Measurements from ENCODE around the gene RNU6-9.
"Not testable (repeated sequence)": the region's sequence is repeated elsewhere in the genome, so short reads cannot be mapped to it uniquely, and the experiment has no call there.

RNU6-9 gene

DNA sequence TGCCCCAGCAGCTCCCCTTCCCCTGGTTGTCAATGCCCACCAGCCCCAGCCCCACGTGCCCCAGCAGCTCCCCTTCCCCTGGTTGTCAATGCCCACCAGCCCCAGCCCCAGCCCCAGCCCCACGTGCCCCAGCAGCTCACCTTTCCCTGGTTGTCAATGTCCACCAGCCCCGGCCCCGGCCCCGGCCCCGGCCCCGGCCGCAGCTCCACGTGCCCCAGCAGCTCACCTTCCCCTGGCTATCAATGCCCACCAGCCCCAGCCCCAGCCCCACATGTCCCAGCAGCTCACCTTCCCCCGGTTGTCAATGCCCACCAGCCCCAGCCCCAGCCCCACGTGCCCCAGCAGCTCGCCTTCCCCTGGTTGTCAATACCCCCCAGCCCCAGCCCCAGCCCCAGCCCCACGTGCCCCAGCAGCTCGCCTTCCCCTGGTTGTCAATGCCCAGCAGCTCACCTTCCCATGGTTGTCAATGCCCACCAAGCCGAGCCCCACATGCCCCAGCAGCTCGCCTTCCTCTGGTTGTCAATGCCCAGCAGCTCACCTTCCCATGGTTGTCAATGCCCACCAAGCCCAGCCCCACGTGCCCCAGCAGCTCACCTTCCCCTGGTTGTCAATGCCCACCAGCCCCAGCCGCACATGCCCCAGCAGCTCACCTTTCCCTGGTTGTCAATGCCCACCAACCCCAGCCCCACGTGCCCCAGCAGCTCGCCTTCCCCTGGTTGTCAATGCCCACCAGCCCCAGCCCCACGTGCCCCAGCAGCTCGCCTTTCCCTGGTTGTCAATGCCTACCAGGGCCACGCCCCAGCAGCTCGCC, 14.3 kb upstream of the RNU6-9 start:
- not testable (repeated sequence) for DNase-seq

DNA sequence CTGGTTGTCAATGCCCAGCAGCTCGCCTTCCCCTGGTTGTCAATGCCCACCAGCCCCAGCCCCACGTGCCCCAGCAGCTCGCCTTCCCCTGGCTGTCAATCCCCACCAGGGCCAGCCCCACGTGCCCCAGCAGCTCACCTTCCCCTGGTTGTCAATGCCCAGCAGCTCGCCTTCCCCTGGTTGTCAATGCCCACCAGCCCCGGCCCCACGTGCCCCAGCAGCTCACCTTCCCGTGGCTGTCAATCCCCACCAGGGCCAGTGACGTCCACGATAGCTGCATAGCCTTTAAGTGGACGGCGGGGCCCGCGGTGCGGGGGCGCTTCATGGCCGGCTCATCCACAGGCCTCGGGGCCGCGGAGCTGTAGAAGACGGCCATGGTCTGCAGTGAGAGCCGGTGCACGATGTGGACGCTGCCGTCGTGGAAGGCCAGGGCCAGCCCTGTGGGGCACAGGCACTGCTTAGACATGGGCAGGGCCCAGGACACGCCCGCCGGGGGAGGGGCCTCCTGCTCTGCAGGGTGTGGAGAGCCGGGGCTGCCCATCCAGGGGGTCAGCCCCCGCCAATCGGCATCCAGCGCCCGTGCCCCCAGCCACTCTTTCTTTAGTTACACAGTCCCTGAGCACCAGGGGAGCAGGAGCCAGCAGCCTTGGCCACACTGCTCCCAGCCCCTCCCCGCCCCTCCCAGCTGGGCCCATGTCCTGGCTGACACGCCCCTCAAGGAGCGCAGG, 13.4 kb upstream of the RNU6-9 start:
- no peak for DNase-seq

DNA sequence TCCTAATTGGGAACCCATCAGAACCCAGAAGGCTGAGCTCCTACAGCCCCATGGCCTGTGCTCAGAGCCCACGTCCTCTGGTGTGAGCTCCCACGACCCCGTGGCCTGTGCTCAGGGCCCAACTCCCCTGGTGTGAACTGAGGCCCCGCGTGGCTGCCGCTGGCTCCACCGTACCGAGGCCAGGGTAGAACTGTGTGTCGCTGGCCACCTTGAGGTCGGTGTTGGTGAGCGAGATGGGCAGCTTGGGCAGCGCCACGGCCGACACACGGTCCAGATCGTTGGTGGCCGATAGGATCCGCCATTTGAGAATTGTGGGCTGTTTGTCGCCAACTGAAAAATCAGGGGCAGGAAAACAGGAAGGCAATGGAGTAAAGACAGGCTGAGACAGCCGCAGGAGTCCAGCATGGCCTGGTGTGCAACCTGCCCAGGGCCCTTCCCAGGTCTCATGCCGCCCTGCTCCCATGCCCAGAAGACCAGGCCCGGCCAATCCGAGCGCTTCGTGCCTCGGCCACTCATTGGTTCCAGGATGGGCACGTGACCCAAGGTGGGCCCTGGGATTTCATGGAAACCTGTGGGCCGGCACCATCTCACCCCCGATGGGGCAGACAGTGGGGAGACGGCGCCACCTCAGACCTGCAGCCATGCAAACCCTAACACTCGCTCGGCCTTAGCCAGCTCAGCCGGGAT, 11.8 kb upstream of the RNU6-9 start:
- DNase-seq, result no peak

DNA sequence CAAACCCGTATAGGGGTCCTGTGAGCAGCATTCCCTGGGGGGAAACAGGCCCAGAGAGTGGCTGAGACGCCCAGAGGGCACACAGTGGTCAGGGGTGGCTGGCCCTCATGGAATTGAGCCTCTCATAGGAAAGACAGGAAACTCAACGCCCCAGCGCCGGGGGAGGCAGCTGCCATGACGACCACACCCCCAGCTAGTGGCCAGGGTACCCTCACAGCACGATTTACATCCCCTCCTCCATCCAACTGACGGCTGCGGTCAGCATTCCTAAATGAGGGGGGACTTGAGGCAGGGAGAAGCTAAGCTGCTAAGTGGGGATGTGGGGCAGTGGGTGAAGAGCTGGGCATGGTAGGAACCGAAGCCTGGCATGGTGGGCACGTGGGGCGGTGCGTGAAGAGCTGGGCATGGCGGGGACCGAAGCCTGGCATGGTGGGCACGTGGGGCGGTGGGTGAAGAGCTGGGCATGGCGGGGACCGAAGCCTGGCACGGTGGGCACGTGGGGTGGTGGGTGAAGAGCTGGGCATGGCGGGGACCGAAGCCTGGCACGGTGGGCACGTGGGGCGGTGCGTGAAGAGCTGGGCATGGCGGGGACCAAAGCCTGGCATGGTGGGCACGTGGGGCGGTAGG, 10.3 kb upstream of the RNU6-9 start:
- DNase-seq, result no peak

DNA sequence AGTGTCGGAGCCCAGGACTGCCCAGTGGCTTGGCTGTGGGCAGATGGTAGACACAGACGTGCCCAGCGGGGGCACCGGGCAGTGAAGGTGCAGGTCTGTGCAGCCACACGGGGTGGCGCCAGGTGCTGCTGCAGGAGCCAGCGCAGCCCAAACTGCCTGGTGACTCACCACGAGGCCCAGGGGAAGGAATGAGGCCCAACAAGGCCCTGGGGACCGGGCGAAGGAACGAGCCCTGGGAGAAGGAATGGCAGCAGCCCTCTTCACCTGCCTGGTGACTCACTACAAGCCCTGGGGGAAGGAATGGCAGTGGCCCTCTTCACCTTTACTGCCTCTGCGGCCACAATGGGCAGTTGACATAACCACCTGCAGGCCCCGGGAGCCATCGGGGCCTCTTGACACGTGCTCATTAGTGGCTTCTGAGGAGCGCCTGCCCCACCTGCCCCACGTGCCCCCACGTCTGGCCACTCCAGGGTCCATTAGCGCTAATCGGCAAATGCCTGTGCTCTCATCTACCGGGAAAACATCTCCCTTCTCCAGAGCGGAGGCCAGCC, 9.5 kb upstream of the RNU6-9 start:
- no peak for DNase-seq

DNA sequence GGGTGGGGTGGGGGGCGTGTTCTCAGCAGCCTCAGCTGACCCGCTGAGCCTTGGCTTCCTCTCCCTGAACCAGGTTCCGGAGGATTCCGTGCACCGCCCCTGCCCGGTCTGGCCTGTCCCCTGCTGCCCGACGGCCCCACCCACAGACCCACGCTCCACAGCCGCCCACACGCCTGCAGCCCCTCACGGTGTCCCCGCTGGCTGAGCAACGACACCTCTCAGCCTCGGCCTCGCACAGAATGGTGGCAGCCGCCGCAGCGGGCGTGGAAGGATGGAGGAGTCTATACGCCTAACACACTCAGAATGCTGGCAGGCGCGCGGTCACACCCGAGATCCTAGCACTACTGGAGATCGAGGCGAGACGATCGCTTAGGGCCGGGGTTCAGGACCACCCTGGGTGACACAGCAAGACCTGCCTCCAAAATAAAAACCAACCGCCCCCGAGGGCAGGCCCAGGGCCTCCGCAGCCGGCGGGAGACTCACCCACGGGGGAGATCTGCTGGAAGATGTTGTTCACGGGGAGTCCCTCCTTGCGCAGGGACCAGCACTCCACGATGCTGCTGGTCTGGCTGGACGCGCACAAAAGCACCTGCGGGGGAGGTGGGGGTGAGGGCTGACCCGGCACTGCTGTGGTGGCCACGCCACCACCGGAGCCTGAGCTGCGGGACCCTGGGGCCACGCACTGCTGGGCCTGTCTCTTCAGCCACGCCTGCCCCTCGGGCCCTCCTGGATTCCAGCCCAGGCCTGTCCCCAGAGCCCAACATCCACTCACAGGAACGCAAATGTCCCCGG, 8.7 kb upstream of the RNU6-9 start:
- no peak for DNase-seq

DNA sequence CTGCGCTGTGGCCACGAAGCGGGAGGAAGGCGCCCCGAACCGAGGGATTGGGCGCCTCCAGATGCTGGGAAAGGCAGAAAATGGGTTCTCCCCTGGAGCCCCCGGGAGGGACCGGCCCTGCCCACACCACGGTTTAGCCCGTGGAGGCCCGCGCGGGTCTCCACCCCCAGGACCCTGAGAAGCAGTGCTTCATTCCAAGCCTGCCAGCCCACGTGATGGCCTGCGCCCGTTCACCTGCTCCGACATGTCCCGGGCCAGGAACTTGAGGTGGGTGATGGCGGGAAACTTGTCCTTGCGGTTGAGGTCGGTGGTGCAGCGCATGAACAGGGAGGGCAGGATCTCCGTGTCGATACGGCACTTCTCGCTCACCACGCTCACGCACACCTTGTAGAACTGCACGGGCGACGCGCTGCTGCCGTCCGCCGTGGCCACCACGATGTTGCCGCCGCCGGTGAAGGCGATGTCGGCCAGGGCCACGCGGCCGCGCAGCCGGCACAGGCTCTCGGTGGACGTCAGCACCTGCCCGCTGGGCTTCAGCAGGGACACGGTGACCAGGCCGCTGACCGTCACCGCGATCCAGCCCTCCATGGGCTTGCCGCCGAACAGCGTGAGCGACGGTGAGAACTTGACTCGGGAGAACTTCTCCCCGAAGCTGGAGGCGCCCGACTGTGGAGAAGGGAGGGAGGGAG, 7.6 kb upstream of the RNU6-9 start:
- no peak for DNase-seq

DNA sequence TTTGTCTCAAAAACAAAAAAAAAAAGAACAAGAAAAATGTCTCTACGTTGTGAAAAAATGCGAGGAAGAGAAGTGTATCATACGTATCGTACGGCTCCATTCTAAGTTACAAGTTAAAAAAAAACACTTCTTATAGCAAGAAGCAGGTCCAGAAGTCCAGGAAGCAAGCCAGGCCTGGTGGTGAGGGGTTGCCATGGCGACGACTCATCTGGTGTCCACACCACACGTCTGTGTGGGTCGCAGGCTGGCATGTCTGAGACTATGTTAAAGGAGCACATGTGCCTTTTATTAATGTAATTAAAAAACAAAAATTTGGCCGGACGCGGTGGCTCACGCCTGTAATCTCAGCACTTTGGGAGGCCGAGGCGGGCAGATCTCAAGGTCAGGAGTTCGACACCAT, 6.2 kb upstream of the RNU6-9 start:
- DNase-seq, result no peak

DNA sequence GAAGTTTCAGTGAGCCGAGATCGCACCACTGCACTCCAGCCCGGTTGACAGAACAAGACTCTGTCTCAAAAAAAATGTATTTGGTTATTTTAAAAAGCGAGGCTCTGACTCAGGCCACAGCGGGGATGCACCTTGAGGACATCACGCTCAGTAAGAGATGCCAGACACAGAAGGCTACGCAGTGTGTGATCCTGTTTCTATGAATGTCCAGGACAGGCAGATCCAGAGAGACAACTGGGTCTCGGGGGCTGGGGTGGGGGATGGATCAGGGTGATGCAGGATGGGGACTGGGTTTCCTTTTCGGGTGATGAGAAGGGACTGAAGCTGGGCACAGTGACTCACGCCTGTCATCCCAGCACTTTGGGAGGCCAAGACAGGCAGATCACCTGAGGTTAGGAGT, 5.7 kb upstream of the RNU6-9 start:
- no peak for DNase-seq

DNA sequence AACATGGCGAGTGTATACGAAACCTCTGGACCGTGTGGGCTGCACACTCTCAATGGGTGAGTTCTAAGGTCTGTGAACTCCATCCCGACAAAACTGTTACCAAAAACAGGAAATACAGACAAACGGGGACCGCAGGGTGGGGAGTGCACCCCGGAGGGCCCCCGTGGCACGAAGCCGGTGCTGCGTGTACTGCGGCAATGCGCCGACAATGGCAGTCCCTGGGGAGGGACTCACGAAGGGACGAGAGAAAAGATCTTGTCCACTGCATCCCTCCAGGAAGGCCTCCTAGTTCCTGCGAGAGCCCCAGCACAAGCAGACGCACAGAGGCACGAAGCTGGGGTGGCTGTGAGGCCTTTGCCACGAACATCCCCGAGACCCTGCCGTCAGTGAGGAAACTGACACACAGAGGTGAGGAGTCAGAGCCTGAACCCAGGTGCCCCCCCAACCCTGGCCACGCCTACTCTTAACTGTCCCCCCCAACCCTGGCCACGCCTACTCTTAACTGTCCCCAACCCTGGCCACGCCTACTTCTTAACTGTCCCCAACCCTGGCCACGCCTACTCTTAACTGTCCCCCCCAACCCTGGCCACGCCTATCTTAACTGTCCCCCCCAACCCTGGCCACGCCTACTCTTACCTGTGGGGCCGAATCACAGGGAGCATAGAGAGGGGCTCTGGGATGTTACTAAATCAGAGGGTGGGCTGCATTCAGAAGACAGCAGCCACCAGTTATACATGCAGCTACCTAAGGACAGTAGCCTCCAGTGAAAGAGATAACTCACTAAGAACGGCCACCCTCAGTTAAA, 4.5 kb upstream of the RNU6-9 start:
- DNase-seq, result peak; percentile 24 to 47

DNA sequence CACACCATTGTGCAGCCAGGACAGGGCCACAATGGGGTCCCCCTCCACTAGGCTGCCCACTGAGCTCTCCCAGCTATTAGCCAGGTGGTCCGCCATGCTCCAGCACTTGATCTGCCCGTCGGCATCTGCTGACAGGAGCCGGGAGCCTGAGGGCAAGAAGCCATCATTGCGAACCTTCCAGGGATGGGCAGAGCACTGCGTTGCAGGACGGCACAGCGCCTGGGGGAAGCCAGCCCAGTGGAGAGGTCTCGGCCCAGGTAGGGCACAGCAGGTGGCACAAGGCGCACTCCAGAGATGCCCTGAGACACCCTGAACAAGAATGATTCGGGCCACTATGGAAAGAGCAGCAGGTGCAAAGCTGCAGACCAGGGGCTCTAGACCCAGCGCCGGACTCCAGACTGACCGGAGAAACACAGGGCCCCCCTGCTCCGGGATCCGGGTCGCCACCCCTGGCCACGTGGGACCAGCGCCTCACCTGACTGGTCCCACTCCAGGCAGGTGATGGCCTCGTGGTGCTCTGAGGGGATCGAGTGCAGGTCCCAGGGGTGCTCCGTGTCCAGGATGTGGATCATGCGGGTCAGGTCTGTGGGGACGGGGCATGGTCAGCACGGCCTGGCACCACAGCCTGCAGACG, 3.5 kb upstream of the RNU6-9 start:
- no peak for DNase-seq

DNA sequence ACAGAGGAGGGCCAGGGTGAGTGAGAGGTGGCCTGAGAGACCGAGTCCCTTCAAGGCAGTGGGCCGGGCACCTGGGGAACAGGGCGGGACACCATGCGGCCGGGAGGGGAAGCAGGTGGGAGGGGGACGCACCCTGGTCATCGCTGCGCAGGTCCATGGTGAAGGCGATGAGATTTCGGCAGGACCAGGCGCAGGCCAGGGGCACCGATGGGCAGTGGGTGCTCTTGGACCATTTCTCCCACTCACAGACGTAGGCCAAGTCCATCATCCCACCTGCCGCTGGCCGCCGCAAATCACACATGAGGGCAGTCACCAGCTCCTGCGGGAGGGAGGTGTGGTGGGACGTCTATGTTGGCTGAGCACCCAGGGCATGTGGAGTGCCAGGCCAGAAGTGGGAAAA, 2.5 kb upstream of the RNU6-9 start:
- no peak for DNase-seq

DNA sequence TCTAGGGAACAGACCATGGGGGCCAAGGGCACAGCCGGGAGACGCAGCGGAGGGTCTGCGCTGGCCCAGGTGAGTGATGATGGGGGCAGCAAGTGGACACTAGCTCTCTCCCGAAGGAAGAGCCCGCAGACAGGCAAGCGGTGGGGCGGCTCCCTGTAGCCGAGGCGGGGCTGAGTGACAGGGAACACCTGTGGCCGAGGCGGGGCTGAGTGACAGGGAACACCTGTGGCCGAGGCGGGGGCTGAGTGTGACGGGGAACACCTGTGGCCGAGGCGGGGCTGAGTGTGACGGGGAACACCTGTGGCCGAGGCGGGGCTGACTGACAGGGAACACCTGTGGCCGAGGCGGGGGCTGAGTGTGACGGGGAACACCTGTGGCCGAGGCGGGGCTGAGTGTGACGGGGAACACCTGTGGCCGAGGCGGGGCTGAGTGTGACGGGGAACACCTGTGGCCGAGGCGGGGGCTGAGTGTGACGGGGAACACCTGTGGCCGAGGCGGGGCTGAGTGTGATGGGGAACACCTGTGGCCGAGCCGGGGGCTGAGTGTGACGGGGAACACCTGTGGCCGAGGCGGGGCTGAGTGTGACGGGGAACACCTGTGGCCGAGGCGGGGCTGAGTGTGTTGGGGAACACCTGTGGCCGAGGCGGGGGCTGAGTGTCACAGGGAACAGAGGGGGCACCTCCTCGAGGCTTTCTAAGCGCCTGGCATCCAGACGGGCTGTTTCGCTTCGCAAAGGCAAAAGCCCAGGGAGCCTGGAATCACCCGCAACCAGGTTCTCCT, 1.7 kb upstream of the RNU6-9 start:
- DNase-seq, result not testable (repeated sequence)

DNA sequence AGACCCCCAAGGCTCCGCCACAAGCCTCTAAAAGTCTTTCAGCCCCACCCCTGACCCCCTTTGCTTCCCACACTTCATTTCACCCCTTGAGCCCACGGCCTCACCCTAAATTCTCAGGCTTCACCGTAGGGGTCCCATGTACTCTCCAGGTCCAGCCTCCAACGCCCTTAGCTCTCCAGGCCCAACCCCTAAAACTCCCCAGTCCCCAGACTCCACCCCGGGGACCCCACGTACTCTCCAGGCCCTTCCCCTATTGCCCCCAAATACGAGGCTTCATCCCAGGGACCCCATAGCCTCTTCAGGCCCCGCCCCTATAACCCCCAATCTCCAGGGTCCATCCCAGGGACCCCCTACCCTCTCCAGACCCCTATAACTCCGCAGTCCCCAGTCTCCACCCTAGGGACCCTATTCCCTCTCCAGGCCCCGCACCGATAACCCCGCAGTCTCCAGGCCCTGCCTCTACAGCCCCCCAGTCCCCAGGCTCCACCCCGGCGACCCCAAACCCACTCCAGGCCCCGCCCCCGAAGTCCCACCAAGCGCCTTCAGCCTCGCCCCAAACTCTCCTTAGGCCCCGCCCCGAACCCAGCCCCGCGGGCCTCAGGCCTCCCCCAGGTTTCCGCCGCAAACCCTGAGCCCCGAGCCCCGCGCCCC, 916 bp upstream of the RNU6-9 start:
- DNase-seq, result no peak

DNA sequence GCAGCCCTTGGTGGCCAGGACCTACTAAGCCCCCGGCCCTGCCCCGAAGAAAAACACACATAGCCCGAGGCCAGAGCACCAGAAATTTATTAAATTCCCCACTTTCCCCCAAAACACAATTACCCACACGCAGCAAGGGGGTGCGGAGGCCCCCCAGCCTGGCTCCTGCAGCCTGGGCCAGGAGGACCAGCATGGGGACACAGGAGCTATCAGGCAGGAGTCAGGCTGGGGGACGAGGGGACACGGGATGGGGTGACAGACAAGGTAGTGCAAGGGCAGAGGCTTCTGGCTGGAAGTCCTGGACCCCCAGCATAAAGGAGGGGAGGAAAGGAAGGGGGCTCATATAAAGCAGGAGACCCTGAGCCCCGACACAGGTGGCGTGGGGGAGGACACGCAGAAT, 3.1 kb downstream of the RNU6-9 start:
- no peak for DNase-seq

DNA sequence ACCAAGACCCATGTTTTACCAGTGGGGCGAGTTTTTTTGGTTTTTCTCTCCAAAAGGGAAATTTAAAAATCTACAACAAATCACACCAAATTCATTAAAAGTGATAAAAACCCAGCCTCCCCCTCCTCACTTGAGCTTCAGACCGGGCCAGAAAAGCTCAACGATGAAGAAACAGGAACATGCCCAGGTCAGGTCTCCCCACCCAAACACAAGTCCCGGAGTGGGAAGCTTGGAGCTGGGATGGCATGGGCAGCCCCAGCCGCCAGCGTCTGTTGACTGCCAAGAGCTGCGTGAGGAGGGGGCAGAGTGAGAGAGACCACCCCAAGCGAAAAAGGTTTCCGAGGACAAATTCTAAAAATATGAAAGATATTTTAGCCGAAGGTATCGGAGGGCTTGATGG, 3.7 kb downstream of the RNU6-9 start:
- DNase-seq, result no peak

DNA sequence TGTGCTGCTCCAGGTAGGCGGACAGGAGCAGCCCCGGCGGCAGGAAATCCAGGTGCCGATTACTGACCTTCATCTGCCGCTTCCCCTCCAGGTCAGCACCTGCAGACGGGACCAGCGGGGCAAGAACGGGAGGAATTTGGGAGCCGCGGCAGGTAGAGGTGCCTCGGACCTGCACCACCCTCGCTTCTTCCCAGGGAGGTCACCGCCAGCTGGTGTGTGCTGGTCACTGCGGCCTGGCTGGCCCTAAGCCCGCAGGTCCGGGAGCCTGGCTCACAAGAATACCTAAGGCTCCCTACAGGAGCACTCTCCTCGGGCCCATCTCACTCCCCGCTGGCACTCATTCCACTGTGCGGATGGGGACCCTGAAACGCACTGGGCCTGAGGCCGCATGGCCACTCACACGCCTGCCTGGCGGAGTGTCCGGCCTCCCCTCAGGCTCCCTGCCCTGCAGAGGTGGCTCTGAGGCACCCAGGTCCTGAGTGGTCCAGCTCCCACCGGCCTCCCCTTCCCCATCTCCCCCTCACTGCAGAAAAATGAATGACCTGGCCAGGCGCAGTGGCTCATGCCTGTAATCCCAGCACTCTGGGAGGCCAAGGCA, 4.3 kb downstream of the RNU6-9 start:
- DNase-seq, result no peak

DNA sequence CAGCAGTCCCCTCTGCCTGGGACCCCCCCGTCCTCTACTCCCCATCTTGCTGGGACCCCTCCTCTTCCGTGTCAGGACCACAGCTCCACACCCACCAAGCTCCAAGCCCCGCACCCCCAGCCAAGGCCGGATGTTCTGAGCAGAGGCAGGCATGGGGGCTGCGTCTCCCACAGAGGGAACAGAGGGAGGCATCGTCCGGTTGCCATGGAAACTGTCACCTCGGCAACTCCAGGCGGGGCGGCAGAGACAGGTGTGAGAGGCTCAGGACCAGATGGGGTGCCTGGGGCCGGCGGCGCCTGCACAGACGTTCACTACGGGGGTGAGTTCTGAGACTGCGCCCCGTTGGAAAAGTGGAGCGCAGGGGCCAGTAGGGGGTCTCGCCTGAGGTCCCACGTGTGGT, 5.4 kb downstream of the RNU6-9 start:
- no peak for DNase-seq
